Glutamatergic neuron (in vitro differentiated cells): Measurements from ENCODE around the gene WDR27. TPM values are rescaled to one million over a fixed set of nuclear protein-coding genes. Genes with fewer than 3 reads are reported as not detected.
"Not testable (repeated sequence)": the region's sequence is repeated elsewhere in the genome, so short reads cannot be mapped to it uniquely, and the experiment has no call there.

Source experiments
- DNase-seq: peaks from one replicate; pipeline ENCODE4 v3.0.0; 2022
- H3K27ac Mint-ChIP-seq: one replicate; pipeline ENCODE4 v1.8.0; 2020; ENCODE audit warnings: mild to moderate bottlenecking, mixed read lengths, inconsistent platforms; ENCODE audit not compliant: unreplicated experiment
- H3K27me3 Mint-ChIP-seq: one replicate; pipeline ENCODE4 v1.8.0; 2020; ENCODE audit warnings: mild to moderate bottlenecking, moderate library complexity, mixed read lengths, inconsistent platforms; ENCODE audit not compliant: unreplicated experiment
- H3K36me3 Mint-ChIP-seq: one replicate; pipeline ENCODE4 v1.8.0; 2020; ENCODE audit warnings: mild to moderate bottlenecking, mixed read lengths, inconsistent platforms; ENCODE audit not compliant: unreplicated experiment
- H3K4me1 Mint-ChIP-seq: one replicate; pipeline ENCODE4 v1.8.0; 2020; ENCODE audit warnings: mild to moderate bottlenecking, low read depth, mixed read lengths, inconsistent platforms; ENCODE audit not compliant: unreplicated experiment
- H3K4me3 Mint-ChIP-seq: one replicate; pipeline ENCODE4 v1.8.0; 2020; ENCODE audit warnings: mild to moderate bottlenecking, mixed read lengths, inconsistent platforms; ENCODE audit not compliant: unreplicated experiment
- H3K9me3 Mint-ChIP-seq: one replicate; pipeline ENCODE4 v1.8.0; 2020; ENCODE audit warnings: mild to moderate bottlenecking, moderate library complexity, mixed read lengths, inconsistent platforms; ENCODE audit not compliant: unreplicated experiment
- total RNA-seq: library from RNA; stranded (reverse); fragmentation: NEBNext Ultra II Directional; extraction: Animal tissue kit (Norgen Biotek cat#: 25700); gene quantifications from one replicate; pipeline ENCODE4 v1.2.1, GENCODE V29; 2021; ENCODE audit not compliant: unreplicated experiment
- TF ChIP-seq, protein P1 (sequence below): fragments of 200-600 bp; sonication (generic); IDR thresholded peaks from one replicate; pipeline ENCODE4 v1.5.0; 2021; ENCODE audit not compliant: partially characterized antibody, unreplicated experiment

The WDR27 gene
- total RNA-seq, 1 donor from 2014 or later: 64.8 TPM

- no peaks in the 10 kb centered on the region for H3K4me1 Mint-ChIP-seq
- TF ChIP-seq, protein P1, sequence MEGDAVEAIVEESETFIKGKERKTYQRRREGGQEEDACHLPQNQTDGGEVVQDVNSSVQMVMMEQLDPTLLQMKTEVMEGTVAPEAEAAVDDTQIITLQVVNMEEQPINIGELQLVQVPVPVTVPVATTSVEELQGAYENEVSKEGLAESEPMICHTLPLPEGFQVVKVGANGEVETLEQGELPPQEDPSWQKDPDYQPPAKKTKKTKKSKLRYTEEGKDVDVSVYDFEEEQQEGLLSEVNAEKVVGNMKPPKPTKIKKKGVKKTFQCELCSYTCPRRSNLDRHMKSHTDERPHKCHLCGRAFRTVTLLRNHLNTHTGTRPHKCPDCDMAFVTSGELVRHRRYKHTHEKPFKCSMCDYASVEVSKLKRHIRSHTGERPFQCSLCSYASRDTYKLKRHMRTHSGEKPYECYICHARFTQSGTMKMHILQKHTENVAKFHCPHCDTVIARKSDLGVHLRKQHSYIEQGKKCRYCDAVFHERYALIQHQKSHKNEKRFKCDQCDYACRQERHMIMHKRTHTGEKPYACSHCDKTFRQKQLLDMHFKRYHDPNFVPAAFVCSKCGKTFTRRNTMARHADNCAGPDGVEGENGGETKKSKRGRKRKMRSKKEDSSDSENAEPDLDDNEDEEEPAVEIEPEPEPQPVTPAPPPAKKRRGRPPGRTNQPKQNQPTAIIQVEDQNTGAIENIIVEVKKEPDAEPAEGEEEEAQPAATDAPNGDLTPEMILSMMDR: no peak
- H3K27ac Mint-ChIP-seq: no peak overlapping the region
- H3K27me3 Mint-ChIP-seq: no peaks in the 10 kb centered on the region
- no peak for DNase-seq
- peaks cover 7% of the 10 kb centered on the region for H3K9me3 Mint-ChIP-seq
- no peak overlapping the region for H3K4me3 Mint-ChIP-seq
- peaks cover 20% of the 10 kb centered on the region for H3K36me3 Mint-ChIP-seq
Observed at GRCh38 chr6:169472786-169473416, 228.9 kb downstream of the WDR27 start.

DNA sequence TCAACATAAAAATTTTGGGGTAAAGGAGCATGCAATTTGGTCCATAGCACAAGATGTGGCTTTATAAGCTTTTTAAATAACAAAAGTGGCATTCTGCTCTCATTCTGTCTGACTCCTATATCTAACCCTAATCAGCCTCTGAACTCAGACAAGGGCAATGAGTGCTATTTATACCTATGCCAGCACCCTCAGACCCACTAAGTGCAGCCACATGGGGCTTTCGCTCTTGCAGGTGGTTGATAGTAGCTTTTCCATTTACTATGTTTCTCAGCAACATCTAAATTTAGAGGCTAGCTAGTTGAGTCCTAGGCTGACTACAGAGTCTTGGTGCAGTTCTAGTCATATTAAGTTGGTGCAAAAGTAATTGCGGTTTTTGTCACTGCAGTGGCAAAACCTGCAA lies 231.0 kb downstream of the WDR27 start:
- Mint-ChIP-seq H3K27me3 (no peaks in the 10 kb centered on the region), H3K4me3 (no peak overlapping the region), H3K4me1 (no peaks in the 10 kb centered on the region), H3K36me3 (peaks cover 16% of the 10 kb centered on the region), H3K27ac (no peak overlapping the region), H3K9me3 (peaks cover 8% of the 10 kb centered on the region)
- TF ChIP-seq, protein P1: no peak
- DNase-seq: no peak

- Mint-ChIP-seq H3K27me3 (no peaks in the 10 kb centered on the region), H3K9me3 (peaks cover 6% of the 10 kb centered on the region), H3K36me3 (peaks cover 7% of the 10 kb centered on the region), H3K4me1 (no peaks in the 10 kb centered on the region), H3K27ac (no peak overlapping the region), H3K4me3 (no peak overlapping the region)
- TF ChIP-seq, protein P1: no peak
- DNase-seq: no peak
Observed at GRCh38 chr6:169469028-169469427, 232.8 kb downstream of the WDR27 start.

DNA sequence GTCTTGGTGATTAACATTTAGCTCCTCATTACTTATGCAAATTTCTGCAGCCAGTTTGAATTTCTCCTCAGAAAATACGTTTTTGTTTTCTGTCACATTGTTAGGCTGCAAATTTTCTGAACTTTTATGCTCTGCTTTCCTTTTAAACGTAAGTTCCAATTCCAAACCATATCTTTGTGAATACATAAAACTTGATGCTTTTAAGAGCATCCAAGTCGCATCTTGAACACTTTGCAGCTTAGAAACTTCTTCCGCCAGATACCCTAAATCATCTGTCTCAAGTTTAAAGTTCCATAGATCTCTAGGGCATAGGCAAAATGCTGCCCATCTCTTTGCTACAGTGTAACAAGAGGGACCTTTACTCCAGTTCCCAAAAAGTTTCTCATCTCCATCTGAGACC lies 234.1 kb downstream of the WDR27 start:
- not testable (repeated sequence) for H3K27me3 Mint-ChIP-seq, H3K27ac Mint-ChIP-seq, DNase-seq, H3K4me3 Mint-ChIP-seq, H3K4me1 Mint-ChIP-seq, H3K36me3 Mint-ChIP-seq, H3K9me3 Mint-ChIP-seq

- DNase-seq, H3K27ac Mint-ChIP-seq, H3K4me1 Mint-ChIP-seq, H3K36me3 Mint-ChIP-seq, H3K9me3 Mint-ChIP-seq, H3K4me3 Mint-ChIP-seq, H3K27me3 Mint-ChIP-seq: not testable (repeated sequence)
Observed at GRCh38 chr6:169466256-169466655, 235.6 kb downstream of the WDR27 start.

DNA sequence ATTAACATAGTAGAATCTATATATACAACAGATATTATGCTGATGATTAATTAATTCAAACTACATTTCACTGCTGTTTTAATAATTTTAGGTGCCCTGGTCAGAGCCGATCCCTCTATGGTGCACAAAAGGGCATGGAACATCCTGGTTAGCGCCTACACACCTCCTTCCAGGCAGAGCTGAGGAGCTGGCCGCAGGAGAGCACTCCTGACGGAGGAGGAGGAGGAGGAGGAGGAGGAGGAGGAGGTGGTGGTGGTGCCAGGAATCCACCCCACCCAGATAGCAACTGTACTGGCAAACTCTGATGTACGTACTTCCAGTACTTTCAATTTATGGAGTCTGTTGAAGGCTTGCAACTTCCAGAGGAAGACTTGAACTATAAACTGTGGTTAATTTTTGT lies 244.1 kb downstream of the WDR27 start:
- no peak overlapping the region for H3K27ac Mint-ChIP-seq
- no peaks in the 10 kb centered on the region for H3K27me3 Mint-ChIP-seq
- no peaks in the 10 kb centered on the region for H3K4me1 Mint-ChIP-seq
- DNase-seq: no peak
- peaks cover 1% of the 10 kb centered on the region for H3K9me3 Mint-ChIP-seq
- no peak overlapping the region for H3K4me3 Mint-ChIP-seq
- TF ChIP-seq, protein P1: no peak
- H3K36me3 Mint-ChIP-seq: no peaks in the 10 kb centered on the region
